ENCODE data around the gene TES. TPM values are rescaled to one million over a fixed set of nuclear protein-coding genes. Genes with fewer than 3 reads are reported as not detected.

Gene TES
- total and polyA plus RNA-seq, 9 of the 15 experiments (the other 6 are each of a cell fraction or from before 2014, with no cell fraction given): 20.7 to 61.6 (median 53.8) TPM

DNA sequence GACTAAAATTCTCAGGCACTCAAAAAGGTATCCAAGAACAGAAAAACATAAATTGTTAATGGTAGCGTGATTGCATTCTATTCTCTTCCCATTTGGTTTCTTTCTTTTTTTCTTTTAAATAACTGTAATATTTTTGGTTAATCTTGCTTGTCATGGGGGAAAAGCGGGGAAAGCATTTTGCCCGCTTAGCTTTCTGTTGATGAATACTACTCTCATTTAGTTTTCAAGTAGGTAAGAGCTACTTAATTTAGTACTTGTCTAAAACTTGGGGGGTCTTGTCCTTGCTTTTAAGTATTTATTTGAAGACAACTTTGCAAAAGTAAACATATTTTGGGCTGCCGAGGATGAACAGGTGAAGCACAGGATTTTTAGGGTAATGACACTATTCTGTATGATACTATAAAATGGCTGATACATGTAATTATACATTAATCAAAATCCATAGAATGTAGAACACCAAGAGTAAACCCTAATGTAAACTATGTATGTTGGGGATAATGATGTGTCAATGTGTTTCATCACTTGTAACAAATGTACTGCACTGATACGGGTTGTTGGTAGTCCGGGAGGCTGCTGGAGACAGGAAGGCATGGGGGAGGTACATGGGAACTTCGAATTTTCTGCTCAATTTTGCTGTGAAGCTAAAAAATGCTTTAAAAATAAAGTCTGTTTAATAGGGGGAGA, 1.7 kb downstream of the TES start (continued):
- TF ChIP-seq, protein P1, sequence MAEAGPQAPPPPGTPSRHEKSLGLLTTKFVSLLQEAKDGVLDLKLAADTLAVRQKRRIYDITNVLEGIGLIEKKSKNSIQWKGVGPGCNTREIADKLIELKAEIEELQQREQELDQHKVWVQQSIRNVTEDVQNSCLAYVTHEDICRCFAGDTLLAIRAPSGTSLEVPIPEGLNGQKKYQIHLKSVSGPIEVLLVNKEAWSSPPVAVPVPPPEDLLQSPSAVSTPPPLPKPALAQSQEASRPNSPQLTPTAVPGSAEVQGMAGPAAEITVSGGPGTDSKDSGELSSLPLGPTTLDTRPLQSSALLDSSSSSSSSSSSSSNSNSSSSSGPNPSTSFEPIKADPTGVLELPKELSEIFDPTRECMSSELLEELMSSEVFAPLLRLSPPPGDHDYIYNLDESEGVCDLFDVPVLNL (CRISPR knock-in tag; IDR thresholded peaks at IDR 0.05; ENCODE audit: low read depth): no peak
- no peak for TF ChIP-seq ESRRA (IDR thresholded peaks at IDR 0.05; ENCODE audit: borderline replicate concordance, low read depth)
- peak; percentile 36 for TF ChIP-seq DMBX1 (CRISPR knock-in tag; IDR thresholded peaks at IDR 0.05; ENCODE audit: borderline replicate concordance)
- TF ChIP-seq SMAD4 (CRISPR knock-in tag; conservative IDR thresholded peaks at IDR 0.05): peak; percentile 66
- TF ChIP-seq, protein P2, sequence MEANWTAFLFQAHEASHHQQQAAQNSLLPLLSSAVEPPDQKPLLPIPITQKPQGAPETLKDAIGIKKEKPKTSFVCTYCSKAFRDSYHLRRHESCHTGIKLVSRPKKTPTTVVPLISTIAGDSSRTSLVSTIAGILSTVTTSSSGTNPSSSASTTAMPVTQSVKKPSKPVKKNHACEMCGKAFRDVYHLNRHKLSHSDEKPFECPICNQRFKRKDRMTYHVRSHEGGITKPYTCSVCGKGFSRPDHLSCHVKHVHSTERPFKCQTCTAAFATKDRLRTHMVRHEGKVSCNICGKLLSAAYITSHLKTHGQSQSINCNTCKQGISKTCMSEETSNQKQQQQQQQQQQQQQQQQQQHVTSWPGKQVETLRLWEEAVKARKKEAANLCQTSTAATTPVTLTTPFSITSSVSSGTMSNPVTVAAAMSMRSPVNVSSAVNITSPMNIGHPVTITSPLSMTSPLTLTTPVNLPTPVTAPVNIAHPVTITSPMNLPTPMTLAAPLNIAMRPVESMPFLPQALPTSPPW (CRISPR knock-in tag; IDR thresholded peaks at IDR 0.05): 0 out of 2 replicates have a peak, but pooled peaks have one; percentile 9
- TF ChIP-seq DNMT1 (IDR thresholded peaks at IDR 0.05): no peak
- TF ChIP-seq ZNF217 (CRISPR knock-in tag; IDR thresholded peaks at IDR 0.05): no peak
- TF ChIP-seq, protein P3, sequence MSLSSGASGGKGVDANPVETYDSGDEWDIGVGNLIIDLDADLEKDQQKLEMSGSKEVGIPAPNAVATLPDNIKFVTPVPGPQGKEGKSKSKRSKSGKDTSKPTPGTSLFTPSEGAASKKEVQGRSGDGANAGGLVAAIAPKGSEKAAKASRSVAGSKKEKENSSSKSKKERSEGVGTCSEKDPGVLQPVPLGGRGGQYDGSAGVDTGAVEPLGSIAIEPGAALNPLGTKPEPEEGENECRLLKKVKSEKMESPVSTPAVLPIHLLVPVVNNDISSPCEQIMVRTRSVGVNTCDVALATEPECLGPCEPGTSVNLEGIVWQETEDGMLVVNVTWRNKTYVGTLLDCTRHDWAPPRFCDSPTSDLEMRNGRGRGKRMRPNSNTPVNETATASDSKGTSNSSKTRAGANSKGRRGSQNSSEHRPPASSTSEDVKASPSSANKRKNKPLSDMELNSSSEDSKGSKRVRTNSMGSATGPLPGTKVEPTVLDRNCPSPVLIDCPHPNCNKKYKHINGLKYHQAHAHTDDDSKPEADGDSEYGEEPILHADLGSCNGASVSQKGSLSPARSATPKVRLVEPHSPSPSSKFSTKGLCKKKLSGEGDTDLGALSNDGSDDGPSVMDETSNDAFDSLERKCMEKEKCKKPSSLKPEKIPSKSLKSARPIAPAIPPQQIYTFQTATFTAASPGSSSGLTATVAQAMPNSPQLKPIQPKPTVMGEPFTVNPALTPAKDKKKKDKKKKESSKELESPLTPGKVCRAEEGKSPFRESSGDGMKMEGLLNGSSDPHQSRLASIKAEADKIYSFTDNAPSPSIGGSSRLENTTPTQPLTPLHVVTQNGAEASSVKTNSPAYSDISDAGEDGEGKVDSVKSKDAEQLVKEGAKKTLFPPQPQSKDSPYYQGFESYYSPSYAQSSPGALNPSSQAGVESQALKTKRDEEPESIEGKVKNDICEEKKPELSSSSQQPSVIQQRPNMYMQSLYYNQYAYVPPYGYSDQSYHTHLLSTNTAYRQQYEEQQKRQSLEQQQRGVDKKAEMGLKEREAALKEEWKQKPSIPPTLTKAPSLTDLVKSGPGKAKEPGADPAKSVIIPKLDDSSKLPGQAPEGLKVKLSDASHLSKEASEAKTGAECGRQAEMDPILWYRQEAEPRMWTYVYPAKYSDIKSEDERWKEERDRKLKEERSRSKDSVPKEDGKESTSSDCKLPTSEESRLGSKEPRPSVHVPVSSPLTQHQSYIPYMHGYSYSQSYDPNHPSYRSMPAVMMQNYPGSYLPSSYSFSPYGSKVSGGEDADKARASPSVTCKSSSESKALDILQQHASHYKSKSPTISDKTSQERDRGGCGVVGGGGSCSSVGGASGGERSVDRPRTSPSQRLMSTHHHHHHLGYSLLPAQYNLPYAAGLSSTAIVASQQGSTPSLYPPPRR (CRISPR knock-in tag; IDR thresholded peaks at IDR 0.05; ENCODE audit: borderline replicate concordance): no peak
- TF ChIP-seq, protein P4, sequence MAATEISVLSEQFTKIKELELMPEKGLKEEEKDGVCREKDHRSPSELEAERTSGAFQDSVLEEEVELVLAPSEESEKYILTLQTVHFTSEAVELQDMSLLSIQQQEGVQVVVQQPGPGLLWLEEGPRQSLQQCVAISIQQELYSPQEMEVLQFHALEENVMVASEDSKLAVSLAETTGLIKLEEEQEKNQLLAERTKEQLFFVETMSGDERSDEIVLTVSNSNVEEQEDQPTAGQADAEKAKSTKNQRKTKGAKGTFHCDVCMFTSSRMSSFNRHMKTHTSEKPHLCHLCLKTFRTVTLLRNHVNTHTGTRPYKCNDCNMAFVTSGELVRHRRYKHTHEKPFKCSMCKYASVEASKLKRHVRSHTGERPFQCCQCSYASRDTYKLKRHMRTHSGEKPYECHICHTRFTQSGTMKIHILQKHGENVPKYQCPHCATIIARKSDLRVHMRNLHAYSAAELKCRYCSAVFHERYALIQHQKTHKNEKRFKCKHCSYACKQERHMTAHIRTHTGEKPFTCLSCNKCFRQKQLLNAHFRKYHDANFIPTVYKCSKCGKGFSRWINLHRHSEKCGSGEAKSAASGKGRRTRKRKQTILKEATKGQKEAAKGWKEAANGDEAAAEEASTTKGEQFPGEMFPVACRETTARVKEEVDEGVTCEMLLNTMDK (IDR thresholded peaks at IDR 0.05; ENCODE audit: borderline replicate concordance, insufficient read depth, low read depth, low read length, poor library complexity, severe bottlenecking): no peak
- no peak for TF ChIP-seq MAFF (IDR thresholded peaks at IDR 0.05; ENCODE audit: low read length)
- TF ChIP-seq ZNF133 (CRISPR knock-in tag; IDR thresholded peaks at IDR 0.05): no peak
- TF ChIP-seq, protein P5, sequence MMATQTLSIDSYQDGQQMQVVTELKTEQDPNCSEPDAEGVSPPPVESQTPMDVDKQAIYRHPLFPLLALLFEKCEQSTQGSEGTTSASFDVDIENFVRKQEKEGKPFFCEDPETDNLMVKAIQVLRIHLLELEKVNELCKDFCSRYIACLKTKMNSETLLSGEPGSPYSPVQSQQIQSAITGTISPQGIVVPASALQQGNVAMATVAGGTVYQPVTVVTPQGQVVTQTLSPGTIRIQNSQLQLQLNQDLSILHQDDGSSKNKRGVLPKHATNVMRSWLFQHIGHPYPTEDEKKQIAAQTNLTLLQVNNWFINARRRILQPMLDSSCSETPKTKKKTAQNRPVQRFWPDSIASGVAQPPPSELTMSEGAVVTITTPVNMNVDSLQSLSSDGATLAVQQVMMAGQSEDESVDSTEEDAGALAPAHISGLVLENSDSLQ (IDR thresholded peaks at IDR 0.05): peak; percentile 71
- no peak for TF ChIP-seq MTA3 (IDR thresholded peaks at IDR 0.05; ENCODE audit: borderline replicate concordance)
- no peak for TF ChIP-seq MEF2D (tag; conservative IDR thresholded peaks at IDR 0.05; ENCODE audit: low read depth)
- TF ChIP-seq CSDE1 (IDR thresholded peaks at IDR 0.05): 0 out of 4 replicates have a peak, but pooled peaks of 1 of the 2 experiments have one; percentile 28

Data from K562 (cell line).